OCI-LY1 (cell line): Measurements from ENCODE around the gene UBXN1.

Experiments used
- EZH2 ChIP-seq: fragments of 200-600 bp; sonication (generic), shearing (Covaris generic); IDR thresholded peaks from 2 replicates; pipeline ENCODE4 v1.8.0; 2017; ENCODE audit warnings: borderline replicate concordance, mixed run types, mild to moderate bottlenecking, antibody characterized with exemption, low read length, moderate library complexity, mixed read lengths
- TF ChIP-seq, protein P1 (sequence below): fragments of 200-600 bp; sonication (generic), shearing (Covaris generic); IDR thresholded peaks from 2 replicates; pipeline ENCODE4 v1.5.1; 2017; ENCODE audit warnings: mild to moderate bottlenecking, antibody characterized with exemption, low read length, moderate library complexity, mixed read lengths

DNA sequence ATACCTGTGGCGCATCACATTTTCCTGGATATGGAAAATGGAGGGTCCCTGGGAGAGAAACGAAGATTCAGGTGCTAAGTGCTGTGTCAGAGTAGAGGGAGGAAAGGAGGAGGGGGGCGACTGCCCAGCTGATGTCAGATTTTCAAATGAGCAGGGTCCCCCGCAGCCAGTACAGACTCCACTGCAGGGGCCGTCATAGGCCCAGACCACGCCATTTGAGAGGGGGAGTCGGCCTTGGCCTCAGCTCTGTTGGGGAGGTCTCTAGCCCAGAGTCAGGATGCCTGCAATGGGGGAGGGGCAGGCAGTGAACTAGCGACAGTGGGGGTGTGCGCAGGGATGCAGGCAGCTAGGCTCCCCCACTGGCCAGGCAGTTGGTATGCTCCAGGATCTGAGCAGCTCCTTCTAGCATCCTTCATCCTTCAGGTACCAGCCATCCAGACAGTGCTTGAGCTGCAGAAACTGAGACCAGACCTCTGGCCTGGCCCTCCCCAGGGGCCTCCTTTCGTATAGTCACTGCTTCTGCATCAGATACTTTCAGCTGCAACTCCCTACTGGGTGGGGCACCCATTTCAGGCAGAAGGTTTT lies 28.5 kb upstream of the UBXN1 start, which contains the start of the genes BSCL2 and GNG3:
- TF ChIP-seq, protein P1, sequence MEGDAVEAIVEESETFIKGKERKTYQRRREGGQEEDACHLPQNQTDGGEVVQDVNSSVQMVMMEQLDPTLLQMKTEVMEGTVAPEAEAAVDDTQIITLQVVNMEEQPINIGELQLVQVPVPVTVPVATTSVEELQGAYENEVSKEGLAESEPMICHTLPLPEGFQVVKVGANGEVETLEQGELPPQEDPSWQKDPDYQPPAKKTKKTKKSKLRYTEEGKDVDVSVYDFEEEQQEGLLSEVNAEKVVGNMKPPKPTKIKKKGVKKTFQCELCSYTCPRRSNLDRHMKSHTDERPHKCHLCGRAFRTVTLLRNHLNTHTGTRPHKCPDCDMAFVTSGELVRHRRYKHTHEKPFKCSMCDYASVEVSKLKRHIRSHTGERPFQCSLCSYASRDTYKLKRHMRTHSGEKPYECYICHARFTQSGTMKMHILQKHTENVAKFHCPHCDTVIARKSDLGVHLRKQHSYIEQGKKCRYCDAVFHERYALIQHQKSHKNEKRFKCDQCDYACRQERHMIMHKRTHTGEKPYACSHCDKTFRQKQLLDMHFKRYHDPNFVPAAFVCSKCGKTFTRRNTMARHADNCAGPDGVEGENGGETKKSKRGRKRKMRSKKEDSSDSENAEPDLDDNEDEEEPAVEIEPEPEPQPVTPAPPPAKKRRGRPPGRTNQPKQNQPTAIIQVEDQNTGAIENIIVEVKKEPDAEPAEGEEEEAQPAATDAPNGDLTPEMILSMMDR = no peak
- TF ChIP-seq EZH2 = no peak
